LoVo (cell line): ENCODE results near the gene ITGA2.
"Not testable (repeated sequence)": the region's sequence is repeated elsewhere in the genome, so short reads cannot be mapped to it uniquely, and the experiment has no call there.

Source experiments
- DNase-seq: peaks from one replicate; pipeline ENCODE4 v3.0.0-alpha.2; 2016; ENCODE audit warnings: low spot score

Gene ITGA2

GRCh38 chr5:52989025-52989780 is at the start of gene ITGA2:
ITGA2 (plus strand) TSS chr5:52989352; CDS start chr5:52989469, 117 bp downstream.
- peak; percentile 83 for DNase-seq

GRCh38 chr5:52943285-52943684 is 45.9 kb upstream of the ITGA2 start:
- no peak for DNase-seq

- DNase-seq = no peak
These were observed 45.3 kb upstream of the ITGA2 start for GRCh38 chr5:52943808-52944207.

GRCh38 chr5:52945040-52945439 is 44.1 kb upstream of the ITGA2 start:
- no peak for DNase-seq

- no peak for DNase-seq
These were observed 41.9 kb upstream of the ITGA2 start for GRCh38 chr5:52947208-52947607.

- DNase-seq = no peak
These were observed 41.3 kb upstream of the ITGA2 start for GRCh38 chr5:52947851-52948250.

- peak; percentile 81 for DNase-seq
These were observed 40.6 kb upstream of the ITGA2 start for GRCh38 chr5:52948418-52949076.

GRCh38 chr5:52950686-52951085 is 38.5 kb upstream of the ITGA2 start:
- DNase-seq = no peak

- DNase-seq = no peak
These were observed 36.7 kb upstream of the ITGA2 start for GRCh38 chr5:52952483-52952882.

- DNase-seq = no peak
These were observed 33.1 kb upstream of the ITGA2 start for GRCh38 chr5:52956014-52956413.

GRCh38 chr5:52956915-52957747 is 32.0 kb upstream of the ITGA2 start:
- no peak for DNase-seq

GRCh38 chr5:52961274-52961681 is 27.9 kb upstream of the ITGA2 start:
- DNase-seq = no peak

- DNase-seq = no peak
These were observed 25.5 kb upstream of the ITGA2 start for GRCh38 chr5:52963636-52964035.

GRCh38 chr5:52964138-52964537 is 25.0 kb upstream of the ITGA2 start:
- no peak for DNase-seq

GRCh38 chr5:52976157-52976556 is 13.0 kb upstream of the ITGA2 start:
- not testable (repeated sequence) for DNase-seq

GRCh38 chr5:52977264-52977897 is 11.8 kb upstream of the ITGA2 start:
- DNase-seq = no peak

GRCh38 chr5:52981507-52981906 is 7.6 kb upstream of the ITGA2 start:
- no peak for DNase-seq

- DNase-seq = peak; percentile 22
These were observed 5.2 kb upstream of the ITGA2 start for GRCh38 chr5:52983731-52984636.

- no peak for DNase-seq
These were observed 3.8 kb upstream of the ITGA2 start for GRCh38 chr5:52985306-52985705.

- peak; percentile 91 for DNase-seq
These were observed 1.3 kb upstream of the ITGA2 start for GRCh38 chr5:52987711-52988331.
